GM12874 (cell line): ENCODE results near the gene RPL14.

ENCODE experiments used
- CTCF ChIP-seq: IDR thresholded peaks from 2 replicates; pipeline ENCODE4 v1.5.1; 2011; ENCODE audit warnings: low read depth, mild to moderate bottlenecking, control low read depth, low read length, moderate library complexity; ENCODE audit not compliant: insufficient read depth

RPL14 gene

DNA sequence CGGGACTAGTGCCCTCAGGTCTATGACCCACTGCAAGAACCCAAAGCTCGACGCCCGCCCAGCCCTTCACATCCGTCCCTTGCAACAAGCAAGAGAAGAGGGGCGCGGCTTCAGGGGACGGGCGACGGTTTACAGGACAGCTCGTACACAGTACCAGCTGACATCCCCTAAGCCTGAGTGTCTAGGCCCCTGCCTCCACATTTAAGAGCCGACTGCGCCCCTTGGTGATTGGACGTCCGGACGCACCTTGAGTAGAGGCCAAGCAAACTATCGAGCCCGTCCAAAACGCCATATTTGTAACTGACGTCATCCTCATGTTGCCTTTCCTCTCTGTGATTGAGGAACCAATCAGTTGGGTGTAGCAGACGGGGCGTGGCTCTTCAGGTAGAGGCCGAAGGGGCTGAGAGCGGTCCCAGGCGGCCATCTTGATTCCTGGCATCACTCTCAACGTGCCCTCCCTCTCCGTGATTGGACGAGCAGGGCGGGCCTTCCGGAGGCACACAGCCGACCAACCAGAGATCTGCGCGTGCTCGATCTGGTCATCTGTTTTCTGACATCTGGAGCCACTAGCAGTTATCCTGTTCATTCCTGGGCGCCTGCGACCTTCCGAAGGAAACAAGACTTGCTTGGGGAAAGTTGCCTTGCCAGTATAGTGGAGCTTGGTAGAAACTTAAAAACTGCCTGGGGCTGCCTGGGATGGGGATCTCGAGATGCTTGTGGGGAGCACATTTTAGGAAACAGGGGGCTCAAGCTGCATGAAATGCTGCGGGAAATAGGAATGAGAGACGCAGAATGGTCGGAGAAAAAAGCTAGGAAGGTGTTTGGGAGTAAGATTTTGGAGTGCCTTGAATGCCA lies 4.0 kb upstream of the RPL14 start:
- no peak for TF ChIP-seq CTCF

DNA sequence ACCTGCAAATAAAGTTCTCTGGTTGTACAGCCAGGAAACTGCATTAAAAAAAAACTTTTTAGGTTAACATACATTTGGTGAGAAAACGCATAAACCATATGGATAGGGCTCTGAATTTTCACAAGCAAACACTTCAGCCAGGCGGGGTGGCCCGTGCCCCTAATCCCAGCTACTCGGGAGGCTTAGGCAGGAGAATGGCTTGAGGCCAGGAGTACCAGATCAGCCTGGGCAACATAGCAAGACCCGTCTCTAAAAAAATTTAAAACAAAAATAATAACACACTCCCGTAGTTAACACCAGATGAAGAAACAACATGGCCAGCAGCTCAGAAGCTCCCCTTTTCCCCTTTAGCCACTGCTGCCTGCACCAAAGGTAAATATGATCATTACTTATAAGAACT lies 3.2 kb upstream of the RPL14 start:
- TF ChIP-seq CTCF: no peak

DNA sequence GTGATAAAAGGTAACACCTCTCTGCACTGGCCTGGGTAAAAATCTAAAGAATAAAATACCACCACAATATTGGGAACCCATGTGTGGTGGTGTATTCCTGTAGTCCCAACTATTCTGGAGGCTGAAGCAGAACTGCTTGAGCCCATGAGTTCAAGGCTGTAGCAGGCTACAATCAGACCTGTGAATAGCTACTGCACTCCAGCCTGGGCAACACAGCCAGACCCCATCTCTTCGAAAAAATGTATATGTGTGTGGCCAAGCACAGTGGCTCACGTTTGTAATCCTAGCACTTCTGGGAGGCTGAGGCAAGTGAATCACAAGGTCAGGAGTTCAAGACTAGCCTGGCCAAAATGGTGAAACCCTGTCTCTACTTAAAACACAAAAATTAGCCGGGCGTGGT lies 1.8 kb upstream of the RPL14 start:
- no peak for TF ChIP-seq CTCF

- TF ChIP-seq CTCF: no peak
These were observed 730 bp upstream of the RPL14 start for GRCh38 chr3:40456279-40456939.

DNA sequence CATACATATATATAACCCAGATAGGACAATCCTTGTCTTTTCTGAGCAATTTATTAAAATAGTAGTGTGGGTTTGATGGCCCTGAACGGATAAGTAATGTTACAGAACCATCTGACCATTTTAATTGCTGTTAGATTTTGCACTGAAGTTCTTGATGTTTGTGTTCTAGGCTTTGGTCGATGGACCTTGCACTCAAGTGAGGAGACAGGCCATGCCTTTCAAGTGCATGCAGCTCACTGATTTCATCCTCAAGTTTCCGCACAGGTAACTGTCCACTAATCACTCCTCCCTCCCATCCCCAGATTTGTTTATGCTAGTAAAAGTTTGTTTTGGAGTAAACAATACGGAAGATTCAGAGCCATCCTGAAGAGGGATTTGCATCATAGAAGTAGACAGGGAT lies 1.3 kb downstream of the RPL14 start:
- TF ChIP-seq CTCF: no peak

DNA sequence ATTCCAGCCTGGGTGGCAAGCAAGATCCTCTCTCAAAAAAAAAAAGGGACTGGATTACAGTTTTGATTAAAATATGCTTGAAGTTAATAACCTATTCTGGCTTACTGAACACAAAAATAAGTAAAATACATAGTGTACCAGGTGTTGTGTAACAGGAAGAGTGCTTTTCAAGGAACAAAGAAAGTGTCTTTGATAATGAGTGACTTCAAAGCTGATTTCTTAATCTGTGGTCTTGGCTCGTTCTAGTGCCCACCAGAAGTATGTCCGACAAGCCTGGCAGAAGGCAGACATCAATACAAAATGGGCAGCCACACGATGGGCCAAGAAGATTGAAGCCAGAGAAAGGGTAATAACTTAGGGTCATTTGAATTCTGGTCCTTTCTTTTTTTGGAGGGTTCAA lies 4.0 kb downstream of the RPL14 start:
- no peak for TF ChIP-seq CTCF

DNA sequence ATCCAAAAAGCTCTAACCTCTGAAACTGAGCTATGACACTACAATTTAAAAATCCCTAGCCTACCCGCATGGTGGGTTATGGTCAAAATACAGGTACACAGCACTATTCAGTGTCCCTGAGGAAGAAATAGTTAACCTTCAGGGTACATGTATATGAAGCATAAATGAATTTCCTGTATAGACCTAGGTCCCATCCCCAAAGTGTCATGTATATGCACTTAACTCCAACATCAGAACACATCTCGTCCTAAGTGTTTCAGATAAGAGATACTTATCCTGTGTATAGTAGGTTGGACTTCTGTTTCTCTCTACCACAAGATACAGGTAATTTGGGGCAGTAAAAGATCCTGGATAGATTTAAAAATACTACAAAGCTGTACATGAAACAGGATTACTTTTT lies 6.4 kb downstream of the RPL14 start:
- TF ChIP-seq CTCF: no peak
